Neural progenitor cell (in vitro differentiated cells): ENCODE results near the gene SFMBT1. TPM values are rescaled to one million over a fixed set of nuclear protein-coding genes. Genes with fewer than 3 reads are reported as not detected.
A peak's percentile ranks its signal among the peaks of the same experiment; 100 is the strongest.

Experiments used
- DNase-seq: peaks from one replicate; pipeline ENCODE4 v3.0.0-alpha.2; 2016; ENCODE audit warnings: low spot score
- H2AFZ ChIP-seq: fragments of 200-600 bp; sonication (generic); replicated peaks from 2 replicates; pipeline ENCODE4 v1.6.1; 2016; ENCODE audit warnings: antibody characterized with exemption
- H3F3A ChIP-seq: fragments of 200-600 bp; sonication (generic); 2 replicates; pipeline ENCODE4 v1.6.1; 2016; ENCODE audit warnings: antibody characterized with exemption, low read depth
- H3K27ac ChIP-seq: fragments of 200-600 bp; sonication (generic); 2 replicates; pipeline ENCODE4 v1.5.1; 2016; ENCODE audit warnings: mild to moderate bottlenecking
- H3K27me3 ChIP-seq: fragments of 200-600 bp; sonication (generic); 2 replicates; pipeline ENCODE4 v1.6.1; 2016; ENCODE audit warnings: mild to moderate bottlenecking, moderate library complexity
- H3K36me3 ChIP-seq: fragments of 200-600 bp; sonication (generic); 2 replicates; pipeline ENCODE4 v1.5.1; 2016
- H3K4me1 ChIP-seq: fragments of 200-600 bp; sonication (generic); 2 replicates; pipeline ENCODE4 v1.6.1; 2016; ENCODE audit warnings: mixed run types
- H3K4me2 ChIP-seq: fragments of 200-600 bp; sonication (generic); 2 replicates; pipeline ENCODE4 v1.6.1; 2016
- H3K4me3 ChIP-seq: fragments of 200-600 bp; sonication (generic); 2 replicates; pipeline ENCODE4 v1.5.1; 2016
- H3K79me2 ChIP-seq: fragments of 200-600 bp; sonication (generic); 2 replicates; pipeline ENCODE4 v1.6.1; 2016; ENCODE audit warnings: low read depth
- H3K9ac ChIP-seq: fragments of 200-600 bp; sonication (generic); 2 replicates; pipeline ENCODE4 v1.6.1; 2016
- H3K9me3 ChIP-seq: fragments of 200-600 bp; sonication (generic); 2 replicates; pipeline ENCODE4 v1.5.1; 2016; ENCODE audit warnings: low read depth
- H4K20me1 ChIP-seq: fragments of 200-600 bp; sonication (generic); 2 replicates; pipeline ENCODE4 v1.6.1; 2016; ENCODE audit warnings: low read depth
- H3K27ac Mint-ChIP-seq: 3 replicates; pipeline ENCODE4 v1.8.0; 2021; ENCODE audit warnings: mixed read lengths
- H3K27me3 Mint-ChIP-seq: 2 replicates; pipeline ENCODE4 v1.8.0; 2022; ENCODE audit warnings: low read depth, mild to moderate bottlenecking, inconsistent platforms, moderate library complexity, mixed read lengths; ENCODE audit not compliant: insufficient read depth
- H3K36me3 Mint-ChIP-seq: 3 replicates; pipeline ENCODE4 v1.8.0; 2021; ENCODE audit warnings: mixed read lengths
- H3K4me1 Mint-ChIP-seq: 3 replicates; pipeline ENCODE4 v1.8.0; 2021; ENCODE audit warnings: mixed read lengths
- H3K4me3 Mint-ChIP-seq: 3 replicates; pipeline ENCODE4 v1.8.0; 2021; ENCODE audit warnings: mild to moderate bottlenecking, moderate library complexity, mixed read lengths
- H3K9me3 Mint-ChIP-seq: 3 replicates; pipeline ENCODE4 v1.8.0; 2020; ENCODE audit warnings: mixed read lengths
- CTCF ChIP-seq: fragments of 200-600 bp; sonication (generic); IDR thresholded peaks from 2 replicates; pipeline ENCODE4 v1.5.1; 2017; ENCODE audit warnings: antibody characterized with exemption, mild to moderate bottlenecking
- EZH2 ChIP-seq: fragments of 200-600 bp; sonication (generic); IDR thresholded peaks from 2 replicates; pipeline ENCODE4 v1.6.1; 2017; ENCODE audit warnings: antibody characterized with exemption, mild to moderate bottlenecking, moderate library complexity
- EZH2phosphoT487 ChIP-seq: fragments of 200-600 bp; sonication (generic); IDR thresholded peaks from 2 replicates; pipeline ENCODE4 v1.6.1; 2017; ENCODE audit warnings: antibody characterized with exemption
- total RNA-seq: library from RNA; depleted of rRNA; stranded (reverse); fragments of >200 nt; gene quantifications from 2 replicates; pipeline ENCODE4 v1.2.3, GENCODE V29; 2015; ENCODE audit warnings: low replicate concordance

The SFMBT1 gene
- total RNA-seq, 1 donor from 2014 or later: 18.5 TPM

DNA sequence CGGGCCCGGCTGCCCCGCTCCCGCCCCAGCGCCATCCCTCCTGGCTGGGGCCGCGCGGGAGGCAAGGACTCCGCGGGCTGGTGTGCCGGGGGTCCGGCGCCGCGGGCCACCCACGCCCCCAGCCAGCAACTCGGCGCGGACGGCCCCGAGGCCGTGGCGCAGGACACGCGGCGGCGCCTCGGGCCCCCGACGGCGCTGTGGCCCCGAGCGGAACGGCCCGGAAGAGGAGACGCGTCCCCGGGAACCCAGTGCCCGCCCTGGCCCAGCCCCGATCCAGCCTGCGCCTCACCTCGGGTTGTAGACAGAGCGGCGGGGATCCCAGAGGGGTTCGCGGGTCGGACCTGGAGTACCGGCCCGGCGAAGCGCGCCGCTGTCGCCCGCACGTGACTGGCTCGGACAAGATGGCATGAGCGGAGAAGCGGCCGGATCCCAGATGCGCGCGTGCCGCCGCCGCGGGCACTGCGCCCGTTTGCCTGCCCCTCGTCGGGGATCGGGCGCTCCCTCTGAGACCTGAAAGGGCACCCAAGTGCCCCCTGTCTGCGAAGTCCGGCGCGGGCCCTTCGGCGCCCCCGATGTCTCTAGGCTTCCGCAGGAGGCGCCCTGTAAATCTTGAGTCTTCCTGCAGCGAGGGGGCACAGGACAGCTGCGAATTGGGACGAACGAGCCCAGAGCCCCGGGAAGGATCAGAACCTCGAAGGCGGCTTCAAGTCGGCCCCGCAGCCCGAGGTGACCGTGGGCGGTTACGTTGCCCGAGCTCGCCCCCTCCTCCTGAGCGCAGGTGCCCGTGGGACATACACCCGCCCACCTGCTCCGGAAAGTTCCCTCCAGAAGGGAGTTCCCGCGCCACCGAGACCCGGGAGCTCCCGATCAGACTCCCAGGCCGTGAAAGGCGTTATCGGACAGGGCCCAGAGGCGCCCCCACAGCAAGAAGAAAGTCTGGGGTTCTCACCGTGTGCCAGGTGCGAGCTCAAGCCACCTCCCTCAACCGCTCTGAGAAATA is 598 bp upstream of the SFMBT1 start:
- Mint-ChIP-seq H3K27ac (no peak overlapping the region), H3K9me3 (no peaks in the 10 kb centered on the region), H3K36me3 (no peaks in the 10 kb centered on the region), H3K4me3 (peak overlapping the region; percentile 88), H3K27me3 (peaks cover 22% of the 10 kb centered on the region), H3K4me1 (peaks cover 17% of the 10 kb centered on the region)
- peaks cover 58% of the 10 kb centered on the region for H3K27me3 ChIP-seq
- H3K4me1 ChIP-seq: peaks cover 8% of the 10 kb centered on the region
- H2AFZ ChIP-seq: peak overlapping the region; percentile 100
- peak; percentile 65 for TF ChIP-seq EZH2phosphoT487
- peak; percentile 65 for TF ChIP-seq CTCF
- TF ChIP-seq EZH2: peak; percentile 77
- H3K9ac ChIP-seq: no peak overlapping the region
- H3K36me3 ChIP-seq: no peaks in the 10 kb centered on the region
- no peak overlapping the region for H3K27ac ChIP-seq
- no peaks in the 10 kb centered on the region for H3K9me3 ChIP-seq
- DNase-seq: peak; percentile 91
- peaks cover 38% of the 10 kb centered on the region for H3F3A ChIP-seq
- peaks cover 30% of the 10 kb centered on the region for H4K20me1 ChIP-seq
- H3K79me2 ChIP-seq: peaks cover 34% of the 10 kb centered on the region
- peak overlapping the region; percentile 95 for H3K4me2 ChIP-seq
- H3K4me3 ChIP-seq: peak overlapping the region; percentile 100

DNA sequence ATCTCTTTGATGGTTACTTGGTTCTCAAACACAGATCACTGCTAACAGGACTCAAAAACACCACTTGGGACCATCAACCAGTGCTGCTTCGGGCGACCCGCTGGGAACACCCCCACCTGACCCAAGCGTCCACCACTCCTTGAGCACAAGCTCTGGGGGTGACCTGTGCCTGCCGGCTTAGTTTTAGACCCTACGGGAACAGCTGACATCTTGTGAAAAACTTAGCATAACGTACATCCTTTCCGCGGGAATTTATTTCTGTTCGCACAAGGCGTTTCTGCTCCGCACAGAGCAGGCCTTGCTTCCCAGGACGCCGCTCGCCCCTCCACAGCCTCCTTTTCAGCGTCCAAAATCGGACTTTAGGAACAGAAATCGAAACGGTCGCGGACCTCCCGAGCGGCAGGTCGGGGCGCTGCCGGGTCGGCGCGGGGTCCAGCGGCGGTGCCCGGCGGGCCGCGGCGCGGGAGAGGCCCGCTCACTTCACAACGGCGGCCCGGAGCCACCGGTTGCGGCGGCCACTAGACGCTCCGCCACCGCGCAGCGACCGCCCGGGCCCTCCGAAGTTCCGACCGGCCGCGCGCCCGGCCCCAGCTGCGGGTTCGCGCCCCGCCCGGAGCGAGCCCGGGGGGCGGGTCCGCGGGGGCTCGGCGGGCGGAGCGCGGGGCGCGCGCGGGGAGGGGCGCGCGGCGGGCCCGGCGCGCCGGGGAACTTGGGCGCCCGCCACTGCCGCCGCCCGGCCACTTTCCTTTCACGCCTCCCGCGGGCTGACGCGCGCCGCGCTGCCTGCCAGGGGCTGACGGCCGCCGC is 959 bp downstream of the SFMBT1 start:
- Mint-ChIP-seq H3K4me1 (peaks cover 17% of the 10 kb centered on the region), H3K27ac (peak overlapping the region; percentile 96), H3K36me3 (no peaks in the 10 kb centered on the region), H3K9me3 (no peaks in the 10 kb centered on the region), H3K4me3 (peak overlapping the region; percentile 98), H3K27me3 (peaks cover 20% of the 10 kb centered on the region)
- peaks cover 42% of the 10 kb centered on the region for H3K79me2 ChIP-seq
- H3K36me3 ChIP-seq: no peaks in the 10 kb centered on the region
- no peaks in the 10 kb centered on the region for H3K9me3 ChIP-seq
- H3K4me3 ChIP-seq: peak overlapping the region; percentile 71
- peaks cover 8% of the 10 kb centered on the region for H3K4me1 ChIP-seq
- no peak overlapping the region for H3K27ac ChIP-seq
- peaks cover 39% of the 10 kb centered on the region for H4K20me1 ChIP-seq
- peaks cover 58% of the 10 kb centered on the region for H3K27me3 ChIP-seq
- no peak for TF ChIP-seq EZH2phosphoT487
- TF ChIP-seq EZH2: no peak
- no peak for TF ChIP-seq CTCF
- H2AFZ ChIP-seq: peak overlapping the region; percentile 98
- H3K9ac ChIP-seq: no peak overlapping the region
- peaks cover 38% of the 10 kb centered on the region for H3F3A ChIP-seq
- peak overlapping the region; percentile 98 for H3K4me2 ChIP-seq
- peak; percentile 87 for DNase-seq

GRCh38 chr3:53044371-53044710 is 1.5 kb downstream of the SFMBT1 start:
- peak overlapping the region; percentile 98 for H3K4me3 Mint-ChIP-seq
- Histone ChIP-seq H3K36me3 (no peaks in the 10 kb centered on the region), H3F3A (peaks cover 38% of the 10 kb centered on the region), H4K20me1 (peaks cover 39% of the 10 kb centered on the region), H2AFZ (peak overlapping the region; percentile 98), H3K4me2 (peak overlapping the region; percentile 98), H3K9ac (no peak overlapping the region), H3K27ac (no peak overlapping the region), H3K9me3 (no peaks in the 10 kb centered on the region), H3K4me1 (peaks cover 8% of the 10 kb centered on the region), H3K27me3 (peaks cover 58% of the 10 kb centered on the region), H3K4me3 (peak overlapping the region; percentile 71), H3K79me2 (peaks cover 45% of the 10 kb centered on the region)
- no peaks in the 10 kb centered on the region for H3K9me3 Mint-ChIP-seq
- H3K27ac Mint-ChIP-seq: peak overlapping the region; percentile 96
- no peaks in the 10 kb centered on the region for H3K36me3 Mint-ChIP-seq
- TF ChIP-seq EZH2 (no peak), CTCF (no peak), EZH2phosphoT487 (no peak)
- peaks cover 20% of the 10 kb centered on the region for H3K27me3 Mint-ChIP-seq
- no peak for DNase-seq
- H3K4me1 Mint-ChIP-seq: peaks cover 17% of the 10 kb centered on the region
